Inferior parietal cortex (tissue), 1 donor: ENCODE data around the gene PLXDC2.

Source experiments
- DNase-seq: peaks from one replicate; pipeline ENCODE4 v3.0.0-alpha.2; 2016; ENCODE audit errors: extremely low spot score

The PLXDC2 gene

DNA sequence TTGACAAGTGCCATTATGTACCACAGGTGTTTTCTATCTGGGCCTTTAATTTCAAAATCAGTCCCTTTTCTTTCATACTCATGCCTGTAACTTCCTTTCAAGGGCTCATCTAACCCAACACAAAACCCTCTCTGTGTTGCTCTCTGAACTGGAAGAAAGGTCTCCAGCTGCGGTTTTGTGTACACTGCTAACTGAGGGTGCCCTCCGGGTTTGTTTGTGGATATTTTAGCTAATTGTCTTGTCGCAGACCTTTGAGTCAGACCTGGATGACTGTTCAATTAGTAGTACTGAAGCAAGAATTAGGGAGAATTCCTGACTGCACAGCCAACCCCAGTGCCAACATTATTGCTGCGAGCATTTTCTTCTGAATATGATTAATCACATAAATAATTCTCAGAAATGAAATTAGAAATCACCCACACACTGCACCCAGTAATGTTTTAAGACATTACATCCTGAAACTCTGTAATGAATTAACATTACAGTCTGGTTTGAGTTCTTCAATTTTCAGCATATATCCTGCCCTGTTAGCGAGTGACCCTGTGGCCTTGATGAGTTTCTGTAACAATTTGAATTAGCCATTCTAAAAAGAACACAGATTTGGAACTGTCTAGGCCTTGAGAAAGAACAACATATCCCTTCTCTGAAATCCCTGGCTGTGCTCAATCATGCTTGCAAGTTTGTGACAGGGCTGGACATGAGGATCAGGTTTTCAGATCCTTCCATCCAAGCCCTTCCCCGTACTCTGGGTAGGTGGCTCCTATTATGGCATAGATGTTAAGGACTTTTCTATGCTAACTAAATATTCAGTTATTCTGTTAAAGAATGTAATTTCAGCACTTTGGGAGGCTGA lies 460.1 kb downstream of the PLXDC2 start:
- DNase-seq = no peak

DNA sequence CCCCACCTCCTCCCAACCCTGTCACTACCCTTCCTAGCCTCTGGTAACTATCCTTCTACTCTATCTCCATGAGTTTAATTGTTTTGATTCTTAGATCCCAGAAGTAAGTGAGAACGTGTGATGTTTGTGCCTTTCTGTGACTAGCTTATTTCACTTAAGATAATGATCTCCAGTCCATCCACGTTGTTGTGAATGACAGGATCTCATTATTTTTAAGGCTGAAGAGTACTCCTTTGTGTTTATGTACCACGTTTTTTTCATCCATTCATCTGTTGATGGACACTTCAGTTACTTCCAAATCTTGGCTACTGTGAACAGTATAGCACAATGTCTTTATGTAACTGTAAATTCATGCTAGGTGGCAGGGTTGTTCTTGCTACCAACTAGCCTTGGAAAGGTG lies 461.6 kb downstream of the PLXDC2 start:
- no peak for DNase-seq

DNA sequence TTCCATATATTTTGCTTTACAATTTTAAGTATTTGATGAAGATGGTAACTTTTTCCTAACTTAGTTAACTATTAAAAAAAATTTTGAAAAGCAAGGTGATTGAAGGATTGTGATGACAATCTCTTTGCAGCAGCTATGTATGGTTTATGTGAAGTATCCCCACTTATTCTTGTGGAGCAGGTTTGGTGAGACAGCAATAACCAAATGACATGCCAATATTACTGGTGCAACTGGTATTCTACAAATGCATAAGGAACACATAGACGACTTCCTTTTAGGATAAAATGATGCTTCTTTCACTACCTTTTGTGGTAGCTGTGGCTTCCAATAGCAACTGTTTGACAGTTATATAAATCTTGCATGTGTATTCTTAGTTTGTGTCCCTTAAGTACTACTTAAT lies 465.3 kb downstream of the PLXDC2 start:
- no peak for DNase-seq

DNA sequence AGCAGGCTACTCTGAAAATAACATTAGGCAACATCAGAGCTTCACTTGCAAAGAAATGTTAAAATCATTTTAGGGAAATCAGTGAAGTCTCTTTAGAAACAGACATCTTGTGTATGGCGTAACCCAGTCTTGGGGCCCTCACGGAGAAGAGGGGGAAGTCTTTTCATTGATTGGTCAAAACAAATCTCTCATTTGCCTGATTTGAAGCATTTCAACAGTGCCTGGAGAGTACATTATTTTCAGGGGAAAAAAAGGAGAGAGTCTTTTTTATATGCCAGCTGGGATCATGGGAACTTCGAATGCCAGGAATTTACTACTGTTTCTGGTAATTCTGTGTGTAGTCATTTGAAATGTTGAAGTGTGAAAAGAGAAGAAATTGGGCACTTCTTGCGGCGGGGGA lies 471.4 kb downstream of the PLXDC2 start:
- DNase-seq = no peak

DNA sequence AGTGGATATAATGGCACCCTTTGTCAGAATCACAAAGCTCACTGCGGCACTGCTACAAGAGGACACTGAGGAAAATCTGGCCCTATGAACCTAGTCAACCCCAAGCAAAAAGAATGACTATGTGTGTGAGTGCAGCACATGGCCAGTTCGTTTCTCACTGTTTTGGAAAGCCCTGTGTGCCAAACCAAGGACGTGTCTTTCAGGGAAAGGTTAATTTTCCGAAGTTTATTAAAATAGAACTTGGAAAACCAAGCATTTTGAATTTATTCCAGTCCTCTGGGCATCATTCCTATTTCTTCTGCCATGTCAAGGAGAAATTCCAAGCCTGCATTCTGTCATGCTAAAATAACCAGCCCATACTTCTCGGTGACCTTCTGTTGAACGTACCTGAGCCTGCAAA lies 471.8 kb downstream of the PLXDC2 start:
- DNase-seq = peak; percentile 55

DNA sequence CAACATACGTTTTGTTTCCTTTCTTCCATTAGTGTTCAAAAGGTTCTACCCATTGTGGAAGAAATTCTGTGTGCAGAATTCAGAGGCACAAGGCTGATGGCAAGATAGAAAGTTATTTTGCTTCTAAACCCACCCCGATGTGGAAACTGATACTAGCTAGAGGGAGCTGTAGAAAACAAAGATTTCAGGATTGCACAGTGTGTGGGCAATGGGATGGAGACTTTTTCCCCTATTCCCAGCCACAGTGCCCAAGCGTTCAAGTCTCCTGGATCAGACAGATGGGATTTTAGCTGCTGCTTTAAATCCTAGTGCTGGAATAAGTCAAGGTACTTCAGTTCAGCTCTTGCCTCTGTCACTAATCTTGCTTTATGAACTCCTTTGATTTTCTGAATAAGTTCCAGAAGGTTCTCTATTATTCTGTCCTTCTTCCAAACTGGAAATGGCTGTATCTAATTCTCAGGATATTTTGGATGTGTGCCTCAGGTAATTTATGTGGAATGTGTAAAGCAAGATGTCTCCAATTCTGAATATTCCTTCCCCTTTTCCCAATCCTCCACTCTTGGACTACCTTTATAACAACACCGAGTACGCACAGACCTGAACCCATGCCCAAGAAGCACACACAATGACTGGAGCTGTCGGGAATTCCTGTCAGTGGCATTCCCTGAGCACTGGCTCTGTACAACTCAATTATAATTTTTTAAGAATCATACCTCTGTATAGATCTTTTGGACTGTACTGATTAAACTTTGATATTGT lies 473.0 kb downstream of the PLXDC2 start:
- no peak for DNase-seq

DNA sequence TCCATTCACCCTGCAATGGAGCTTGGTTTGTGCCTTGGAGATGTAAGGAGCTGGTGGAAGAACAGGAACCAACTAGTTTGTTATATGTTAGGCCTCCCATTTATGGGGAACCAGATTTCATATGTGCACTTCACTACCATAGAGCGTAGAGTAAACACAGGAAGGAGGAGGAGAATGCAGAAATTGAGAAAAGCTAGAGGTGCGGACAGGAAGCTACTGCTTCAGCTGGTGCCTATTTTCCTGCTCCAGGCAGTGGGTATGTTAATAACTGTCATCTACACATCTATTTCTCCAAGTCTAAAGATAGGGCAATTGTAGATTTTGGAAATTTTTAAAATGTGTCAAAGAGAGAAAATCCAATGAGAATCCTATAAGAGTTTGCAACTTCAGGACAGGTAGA lies 482.2 kb downstream of the PLXDC2 start:
- no peak for DNase-seq

DNA sequence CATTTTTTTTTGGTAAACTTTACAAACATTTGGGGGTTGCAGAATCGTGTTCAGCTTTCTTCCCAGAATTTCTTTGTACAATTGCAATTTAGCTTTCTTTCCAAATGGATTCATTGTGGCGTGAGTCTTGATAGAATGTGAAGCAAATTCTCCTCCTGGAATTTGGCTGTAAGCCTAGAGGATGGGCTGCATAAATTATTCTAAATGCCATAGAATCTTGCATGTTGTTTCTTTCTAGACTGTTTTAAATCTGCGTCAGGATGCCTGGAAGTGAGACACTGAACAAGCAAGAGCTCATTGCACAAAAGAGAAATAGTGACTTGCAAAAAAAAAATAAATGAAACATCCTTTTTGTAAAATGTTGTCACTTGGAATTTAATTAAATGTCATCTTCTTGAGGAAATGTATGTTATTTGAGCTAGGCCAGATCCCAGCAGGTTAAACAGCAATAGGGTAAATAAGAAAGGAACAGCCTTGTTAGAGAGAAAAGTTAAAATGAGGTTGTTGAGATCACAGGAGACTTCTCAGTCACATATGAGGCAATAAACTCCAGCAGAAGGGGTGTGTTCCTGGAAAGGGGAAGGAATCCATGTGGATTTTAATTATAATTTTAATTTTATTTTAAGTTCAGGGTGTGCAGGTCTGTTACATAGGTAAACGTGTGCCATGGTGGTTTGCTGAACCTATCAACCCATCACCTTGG lies 483.0 kb downstream of the PLXDC2 start:
- DNase-seq = no peak

DNA sequence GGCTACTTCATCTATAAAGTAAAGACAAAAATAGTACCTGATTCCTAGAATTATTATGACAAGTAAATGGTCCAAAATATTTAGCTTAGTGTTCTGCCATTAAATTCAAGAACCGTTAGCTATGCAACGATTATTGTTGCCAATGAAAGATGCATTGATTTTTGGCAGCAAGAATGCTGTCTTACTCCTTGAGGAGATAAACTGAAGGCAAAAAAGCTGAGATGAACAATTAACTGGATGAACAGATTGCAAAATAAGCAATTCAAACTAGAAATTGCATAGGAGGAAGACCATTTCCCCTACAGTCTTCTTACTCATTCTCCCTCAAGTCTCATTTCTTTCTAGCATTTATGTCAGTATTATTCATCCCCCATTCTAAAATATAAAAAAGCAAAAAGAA lies 484.5 kb downstream of the PLXDC2 start:
- DNase-seq = no peak

DNA sequence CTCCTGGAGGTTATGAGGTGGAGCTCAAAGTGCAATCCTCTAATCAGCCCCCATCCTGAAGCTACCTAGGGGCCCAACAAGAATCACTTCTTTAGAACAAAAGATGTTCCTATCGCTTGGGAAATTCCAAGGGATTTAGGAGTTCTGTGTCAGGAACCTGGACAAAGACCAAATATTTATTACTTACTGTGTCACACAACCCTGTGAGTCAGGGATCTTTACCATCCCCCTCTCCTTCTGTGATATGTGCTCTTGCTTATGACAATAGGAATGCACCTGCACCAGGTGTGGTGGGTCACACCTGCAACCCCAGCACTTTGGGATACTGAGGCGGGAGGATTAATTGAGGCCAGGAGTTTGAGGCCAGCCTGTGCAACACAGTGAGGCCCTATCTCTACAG lies 485.8 kb downstream of the PLXDC2 start:
- no peak for DNase-seq

DNA sequence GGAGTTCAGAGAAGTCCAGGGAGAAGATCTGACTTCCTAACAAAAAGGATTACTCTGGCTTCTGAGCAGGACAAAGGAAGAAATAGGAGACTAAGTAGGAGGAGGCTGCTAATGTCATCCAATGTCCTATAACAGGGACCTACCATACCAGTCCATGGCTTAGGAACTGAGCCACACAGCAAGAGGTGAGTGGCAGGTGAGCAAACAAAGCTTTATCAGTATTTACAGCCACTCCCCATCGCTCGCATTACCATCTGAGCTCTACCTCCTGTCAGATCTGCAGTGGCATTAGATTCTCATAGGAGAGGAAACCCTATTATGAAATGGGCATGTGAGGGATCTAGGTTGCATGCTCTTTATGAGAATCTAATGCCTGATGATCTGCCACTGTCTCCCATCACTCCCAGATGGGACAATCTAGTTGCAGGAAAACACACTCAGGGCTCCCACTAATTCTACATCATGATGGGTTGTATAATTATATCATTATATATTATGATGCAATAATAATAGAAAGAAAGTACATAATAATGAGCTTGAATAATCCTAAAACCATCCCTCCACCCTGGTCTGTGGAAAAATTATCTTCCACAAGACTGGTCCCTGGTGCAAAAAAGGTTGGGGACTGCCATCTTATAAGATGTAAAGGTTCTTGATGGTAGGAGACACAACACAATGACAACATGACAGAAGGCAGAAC lies 487.4 kb downstream of the PLXDC2 start:
- no peak for DNase-seq

DNA sequence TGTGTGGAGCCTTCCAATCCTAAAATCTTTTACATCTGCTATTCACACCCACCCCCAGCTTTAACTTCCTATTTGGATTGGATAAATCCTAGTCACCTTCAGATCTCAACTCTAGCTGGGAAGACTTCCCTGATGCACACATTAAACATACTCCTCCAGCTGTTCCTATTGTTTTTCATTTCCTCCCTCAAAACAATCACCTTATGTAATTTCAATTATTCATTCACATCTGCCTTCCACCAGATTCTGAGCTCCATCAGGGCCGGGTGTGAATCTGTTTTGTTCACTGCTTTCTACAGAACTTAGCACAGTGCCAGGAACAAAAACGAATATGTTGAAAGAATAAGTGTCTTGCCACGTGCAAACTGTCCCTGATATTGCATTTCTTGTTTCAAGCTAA lies 497.4 kb downstream of the PLXDC2 start:
- peak; percentile 60 for DNase-seq

DNA sequence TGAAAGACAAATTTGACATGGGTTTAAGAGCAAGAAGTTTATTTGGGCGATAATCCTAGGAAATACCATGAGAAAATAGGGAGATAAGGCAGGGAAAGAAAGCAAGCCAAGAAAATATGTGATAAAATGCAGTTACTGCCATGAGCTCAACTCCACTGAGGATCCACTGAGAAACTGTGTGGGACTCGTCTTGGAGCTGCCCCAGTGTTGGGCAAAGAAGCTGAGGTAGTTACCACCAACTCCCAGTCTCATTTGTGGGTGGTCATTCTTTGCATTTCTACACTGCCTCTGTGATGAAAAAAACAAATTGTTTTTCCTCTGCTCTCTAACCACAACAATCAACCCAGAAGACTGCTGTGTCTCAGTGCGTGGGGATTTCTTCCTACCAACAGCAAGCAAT lies 498.2 kb downstream of the PLXDC2 start:
- DNase-seq = no peak

DNA sequence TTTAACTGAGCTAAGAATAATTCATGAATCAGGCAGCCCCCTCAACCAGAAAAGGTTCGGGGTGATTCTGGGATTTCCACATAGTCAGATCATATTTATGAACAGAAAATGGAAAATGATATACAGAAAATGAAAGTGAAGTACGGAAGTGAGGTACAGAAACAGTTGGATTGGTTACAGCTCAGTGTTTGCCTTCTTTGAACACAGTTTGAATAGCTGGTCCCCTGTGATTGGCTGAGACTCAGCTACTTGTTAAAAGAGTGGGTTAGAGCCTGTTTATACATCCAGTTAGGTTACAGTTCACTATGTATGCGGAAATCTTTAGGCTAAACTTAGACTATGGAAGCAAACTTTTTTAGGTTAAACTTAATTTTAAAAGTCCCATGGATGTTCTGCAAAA lies 511.7 kb downstream of the PLXDC2 start:
- DNase-seq = no peak

DNA sequence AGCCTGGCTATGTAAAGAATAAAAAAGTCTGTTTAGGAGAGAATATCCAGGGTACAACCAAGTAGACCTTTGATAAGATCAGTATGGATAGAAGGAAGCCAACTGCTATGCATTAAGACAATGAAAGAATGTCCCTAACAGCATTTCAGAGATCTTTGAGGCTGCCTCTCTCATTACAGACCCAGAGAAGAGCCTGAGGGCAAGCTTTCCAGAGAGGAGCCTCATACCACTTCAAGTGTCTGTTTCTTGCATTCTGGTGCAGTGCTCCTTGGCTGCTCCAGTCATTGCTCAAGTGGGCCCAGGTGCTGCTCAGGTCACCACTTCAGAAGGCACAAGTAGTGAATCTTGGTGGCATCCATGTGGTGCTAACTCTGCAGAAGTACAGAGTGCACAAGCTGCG lies 514.0 kb downstream of the PLXDC2 start:
- DNase-seq = no peak

DNA sequence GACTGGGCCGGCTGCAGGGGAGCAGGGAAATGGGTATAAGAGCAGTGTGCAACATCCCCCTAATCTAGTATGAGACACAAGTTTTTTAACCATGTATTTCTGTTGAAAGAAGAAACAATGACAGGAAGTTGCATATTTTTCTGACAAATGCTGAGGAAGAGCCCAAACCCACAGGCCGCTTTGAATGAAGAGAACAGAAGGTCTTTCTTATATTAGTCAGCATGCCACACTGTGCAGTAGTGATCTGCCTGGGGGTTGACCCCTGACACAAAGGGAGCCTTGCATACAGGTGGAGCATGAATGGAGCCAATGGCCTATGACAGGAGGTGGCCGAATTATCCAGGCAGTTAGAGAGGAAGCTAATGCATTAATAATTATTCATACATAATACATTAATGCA lies 518.3 kb downstream of the PLXDC2 start:
- DNase-seq = no peak
